Prostate gland (tissue), 2 donors: ENCODE data around the gene DENND4A. TPM values are rescaled to one million over a fixed set of nuclear protein-coding genes. Genes with fewer than 3 reads are reported as not detected.

Experiments
- DNase-seq: peaks from one replicate; pipeline ENCODE4 v3.0.0-alpha.2; 2019; ENCODE audit warnings: low spot score
- H3K27ac ChIP-seq, 2 donors: fragments of 200-600 bp; sonication (generic); 2 replicates each; pipeline ENCODE4 v1.5.1; 2017 to 2019
- H3K27me3 ChIP-seq: fragments of 200-600 bp; sonication (generic); replicated peaks from 2 replicates; pipeline ENCODE4 v1.5.1; 2019; ENCODE audit not compliant: insufficient read depth
- H3K36me3 ChIP-seq, 2 donors: fragments of 200-600 bp; sonication (generic); 1 replicate in 1 of 2; 2 replicates in 1 of 2; pipeline versions ENCODE4 v1.5.1 to v1.8.1; 2017 to 2019
- H3K4me1 ChIP-seq: fragments of 200-600 bp; sonication (generic); replicated peaks from 2 replicates; pipeline ENCODE4 v1.5.1; 2019
- H3K4me3 ChIP-seq, 2 donors: fragments of 200-600 bp; sonication (generic); 2 replicates each; pipeline ENCODE4 v1.5.1; 2017 to 2019
- H3K9me3 ChIP-seq: fragments of 200-600 bp; sonication (generic); 2 replicates; pipeline ENCODE4 v1.5.1; 2017
- CTCF ChIP-seq, 4 experiments: fragments of 200-600 bp in 2 of 4; fragments of 450-650 bp in 2 of 4; sonication (generic) in 2 of 4; IDR thresholded peaks; 1 replicate in 3 of 4; 2 replicates in 1 of 4; pipeline ENCODE4 v1.5.1; 2016 to 2019; ENCODE audit warnings: antibody characterized with exemption in 4 of 4, mild to moderate bottlenecking in 2 of 4, moderate library complexity in 2 of 4
- POLR2A ChIP-seq: fragments of 450-650 bp; IDR thresholded peaks from one replicate; pipeline ENCODE4 v1.6.1; 2016; ENCODE audit warnings: antibody characterized with exemption, mild to moderate bottlenecking
- POLR2AphosphoS5 ChIP-seq: sonication (generic); formaldehyde crosslinking; IDR thresholded peaks from one replicate; pipeline ENCODE4 v1.6.1; 2017; ENCODE audit warnings: antibody characterized with exemption
- WGBS: methylation state at CpG from one replicate; pipeline ENCODE4 v1.1.5; 2018; 5-methylcytosine and 5-hydroxymethylcytosine counted together
- intact Hi-C: fragments of 100-400 bp; cut with DNase I; formaldehyde crosslinking; loops from one replicate; pipeline ENCODE4 v1.14.2; 2022
- total RNA-seq, 2 donors: library from RNA; depleted of rRNA; stranded (reverse); fragments of >200 nt; gene quantifications; one replicate each; pipeline ENCODE4 v1.1.0, GENCODE V29; 2016

DENND4A gene
- total RNA-seq, 2 donors from 2014 or later: 24.5 to 49.6 TPM

DNA sequence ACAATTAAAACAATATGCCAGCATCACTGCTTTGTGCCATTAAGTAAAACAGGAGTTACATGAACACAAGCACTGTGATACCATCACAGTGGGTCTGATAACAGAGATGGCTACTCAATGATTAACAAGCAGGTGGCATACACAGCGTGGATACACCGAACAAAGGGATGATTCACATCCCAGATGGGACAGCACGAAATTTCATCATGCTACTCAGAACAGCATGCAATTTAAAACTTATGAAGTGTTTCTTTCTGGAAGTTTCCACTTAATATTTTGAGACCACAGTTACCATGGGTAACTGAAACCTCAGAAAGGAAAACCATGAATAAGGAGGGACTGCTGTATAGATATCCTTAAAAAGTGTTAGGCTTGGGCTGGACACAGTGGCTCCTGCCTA is 125.8 kb downstream of the DENND4A start:
- no peaks in the 10 kb centered on the region for H3K36me3 ChIP-seq
- intact Hi-C loops: no loop called here
- no peaks in the 10 kb centered on the region for H3K4me1 ChIP-seq
- no peaks in the 10 kb centered on the region for H3K27me3 ChIP-seq
- H3K9me3 ChIP-seq: no peaks in the 10 kb centered on the region
- 76% methylated on average over 3 of the region's 3 CpGs for WGBS
- H3K27ac ChIP-seq: no peak overlapping the region
- no peak for DNase-seq
- no peak for TF ChIP-seq CTCF (IDR thresholded peaks at IDR 0.05)
- no peak for TF ChIP-seq POLR2A
- no peak for TF ChIP-seq POLR2AphosphoS5
- H3K4me3 ChIP-seq: no peak overlapping the region

GRCh38 chr15:65663521-65663920 is 128.6 kb downstream of the DENND4A start:
- DNase-seq: no peak
- Histone ChIP-seq H3K27ac (no peak overlapping the region), H3K36me3 (no peaks in the 10 kb centered on the region), H3K4me3 (no peak overlapping the region), H3K4me1 (no peaks in the 10 kb centered on the region), H3K27me3 (no peaks in the 10 kb centered on the region), H3K9me3 (no peaks in the 10 kb centered on the region)
- intact Hi-C loops: no loop called here
- TF ChIP-seq CTCF (IDR thresholded peaks at IDR 0.05) (no peak), POLR2AphosphoS5 (no peak), POLR2A (no peak)
- WGBS: 81% methylated on average over 3 of the region's 3 CpGs

DNA sequence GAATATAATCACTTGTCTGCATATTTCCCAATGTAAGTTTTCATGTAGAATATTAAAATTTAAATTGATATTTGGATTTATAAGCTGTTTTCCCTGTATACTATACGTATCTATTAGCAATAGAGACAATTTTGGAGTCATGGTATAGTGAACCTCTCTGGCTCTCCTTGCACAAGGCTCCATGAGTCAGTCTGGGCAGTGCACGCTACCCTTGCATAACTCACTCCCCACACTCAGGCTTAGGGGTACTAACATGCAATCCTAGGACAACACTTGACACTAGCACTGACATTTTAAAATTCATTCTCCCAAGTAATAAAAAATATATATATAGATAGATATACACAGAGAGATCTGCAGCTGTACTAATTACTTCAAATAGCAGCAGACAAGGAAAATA is 131.2 kb downstream of the DENND4A start:
- TF ChIP-seq POLR2A (no peak), POLR2AphosphoS5 (no peak), CTCF (IDR thresholded peaks at IDR 0.05) (no peak)
- Histone ChIP-seq H3K27ac (no peak overlapping the region), H3K4me1 (no peaks in the 10 kb centered on the region), H3K9me3 (no peaks in the 10 kb centered on the region), H3K27me3 (no peaks in the 10 kb centered on the region), H3K36me3 (no peaks in the 10 kb centered on the region), H3K4me3 (no peak overlapping the region)
- WGBS: 97% methylated on average over 2 of the region's 2 CpGs
- no peak for DNase-seq
- intact Hi-C loops: no loop called here

GRCh38 chr15:65659502-65660052 is 132.5 kb downstream of the DENND4A start:
- Histone ChIP-seq H3K27ac (peak overlapping the region; percentile 7 to 17), H3K27me3 (no peaks in the 10 kb centered on the region), H3K9me3 (no peaks in the 10 kb centered on the region), H3K4me1 (no peaks in the 10 kb centered on the region), H3K4me3 (no peak overlapping the region), H3K36me3 (no peaks in the 10 kb centered on the region)
- DNase-seq: no peak
- TF ChIP-seq CTCF (IDR thresholded peaks at IDR 0.05) (no peak), POLR2A (no peak), POLR2AphosphoS5 (no peak)
- WGBS: 57% methylated on average over 4 of the region's 4 CpGs
- intact Hi-C loops: no loop called here

DNA sequence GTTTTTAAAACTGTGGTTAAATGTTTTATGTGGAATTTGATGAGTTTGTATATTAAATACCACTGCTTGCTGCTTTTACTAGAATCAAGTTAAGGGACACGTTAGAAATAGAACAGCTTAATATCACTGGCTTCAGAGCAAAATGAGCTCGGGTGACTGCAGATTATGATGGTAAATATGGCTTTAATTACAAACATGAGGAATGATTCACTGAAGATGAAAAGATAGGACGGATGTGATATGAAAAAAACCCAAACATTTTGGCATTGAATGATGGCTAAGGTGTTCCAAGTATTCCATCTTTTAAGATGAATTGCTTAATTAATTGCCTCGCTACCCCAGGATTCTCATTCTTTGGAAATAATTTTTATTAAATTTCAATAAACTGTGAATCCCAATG is 136.6 kb downstream of the DENND4A start:
- intact Hi-C loops: no loop called here
- no peak overlapping the region for H3K4me3 ChIP-seq
- no peaks in the 10 kb centered on the region for H3K9me3 ChIP-seq
- 58% methylated on average over 4 of the region's 4 CpGs for WGBS
- H3K27me3 ChIP-seq: no peaks in the 10 kb centered on the region
- H3K36me3 ChIP-seq: no peaks in the 10 kb centered on the region
- no peak for DNase-seq
- TF ChIP-seq CTCF (IDR thresholded peaks at IDR 0.05) (no peak), POLR2A (no peak), POLR2AphosphoS5 (no peak)
- H3K27ac ChIP-seq: no peak overlapping the region
- no peaks in the 10 kb centered on the region for H3K4me1 ChIP-seq
